Measurements from ENCODE around the gene TMPRSS5. TPM values are rescaled to one million over a fixed set of nuclear protein-coding genes. Genes with fewer than 3 reads are reported as not detected.
"Not testable (repeated sequence)": the region's sequence is repeated elsewhere in the genome, so short reads cannot be mapped to it uniquely, and the experiment has no call there.

Gene TMPRSS5
- total RNA-seq, 1 donor from 2014 or later: 6.5 TPM

DNA sequence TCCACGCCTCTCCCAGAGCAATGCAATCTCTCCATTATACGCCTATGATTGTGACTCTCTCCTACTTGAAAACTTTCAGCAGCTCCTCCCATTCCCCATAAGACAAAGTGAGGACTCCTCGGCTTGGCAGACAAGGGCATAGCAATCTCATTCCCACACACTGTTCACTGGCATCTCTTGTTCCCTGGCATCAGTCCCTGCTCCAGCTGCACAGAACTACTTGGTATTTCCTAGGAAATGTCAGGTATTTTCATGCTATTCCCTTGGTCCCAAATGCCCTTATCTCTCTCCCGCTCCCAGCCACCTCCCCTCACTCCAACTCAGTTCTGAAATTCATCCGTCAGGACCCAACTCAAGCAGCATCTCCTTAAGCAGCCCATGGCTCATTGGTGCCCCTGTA, 28.4 kb downstream of the TMPRSS5 start:
- TF ChIP-seq CTCF (conservative IDR thresholded peaks at IDR 0.05): no peak
- Mint-ChIP-seq H3K4me1 (peaks cover 15% of the 10 kb centered on the region), H3K36me3 (ENCODE audit: low read depth) (no peaks in the 10 kb centered on the region), H3K27me3 (ENCODE audit: low read depth) (no peaks in the 10 kb centered on the region), H3K9me3 (no peaks in the 10 kb centered on the region), H3K4me3 (no peak overlapping the region), H3K27ac (ENCODE audit: unreplicated experiment) (no peak overlapping the region)
- no peak for DNase-seq (ENCODE audit: low read depth, low spot score)

- Mint-ChIP-seq H3K27me3 (ENCODE audit: low read depth) (no peaks in the 10 kb centered on the region), H3K36me3 (ENCODE audit: low read depth) (no peaks in the 10 kb centered on the region), H3K9me3 (no peaks in the 10 kb centered on the region), H3K4me1 (peaks cover 8% of the 10 kb centered on the region), H3K27ac (ENCODE audit: unreplicated experiment) (no peak overlapping the region), H3K4me3 (no peak overlapping the region)
- no peak for TF ChIP-seq CTCF (conservative IDR thresholded peaks at IDR 0.05)
- DNase-seq (ENCODE audit: low read depth, low spot score): no peak
Measured at GRCh38 chr11:113675565-113675964, 30.5 kb downstream of the TMPRSS5 start.

DNA sequence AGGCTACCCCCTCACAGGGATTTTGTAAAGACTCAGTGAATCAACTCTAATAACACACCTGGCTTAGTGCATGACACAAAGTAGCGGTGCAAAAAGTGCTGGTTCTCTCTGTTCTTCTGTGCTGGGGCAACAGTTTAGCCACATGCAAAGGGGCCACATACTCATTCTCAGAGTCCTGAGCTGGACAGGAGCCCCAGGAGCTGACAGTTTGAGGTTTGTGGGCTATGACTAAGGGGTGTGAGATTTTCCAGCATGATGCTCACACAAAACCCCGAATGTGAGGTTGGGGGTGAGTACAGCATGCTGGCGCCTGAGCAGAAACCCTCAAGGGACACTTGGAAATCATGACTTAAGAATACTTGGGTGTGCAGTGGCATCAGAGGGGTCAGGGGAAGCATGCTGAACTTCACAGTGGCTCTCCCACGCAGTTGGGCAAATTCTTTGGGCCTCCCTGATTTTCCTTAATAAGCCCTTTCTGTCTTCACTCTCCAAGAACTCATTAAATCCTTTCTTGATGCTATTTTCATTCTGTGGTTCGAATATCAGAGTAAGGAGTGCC, 31.0 kb downstream of the TMPRSS5 start:
- DNase-seq (ENCODE audit: low read depth, low spot score): no peak
- no peak overlapping the region for H3K27ac Mint-ChIP-seq (ENCODE audit: unreplicated experiment)
- TF ChIP-seq CTCF (conservative IDR thresholded peaks at IDR 0.05): no peak

DNA sequence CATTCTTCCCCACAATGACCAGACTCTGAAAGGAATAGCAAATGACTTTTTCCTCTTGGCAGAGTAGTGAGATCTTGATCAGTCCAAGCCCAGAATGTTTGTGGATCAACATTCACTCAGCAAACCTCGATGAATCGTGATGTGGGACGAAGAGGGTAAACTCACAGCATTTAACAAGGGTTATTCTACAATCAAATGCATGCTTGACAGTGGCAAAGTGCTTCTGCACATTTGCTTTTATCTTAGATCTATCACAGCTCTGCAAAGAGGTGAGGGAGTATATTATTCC, 31.8 kb downstream of the TMPRSS5 start:
- H3K36me3 Mint-ChIP-seq (ENCODE audit: low read depth): no peaks in the 10 kb centered on the region
- no peak for DNase-seq (ENCODE audit: low read depth, low spot score)
- H3K4me1 Mint-ChIP-seq: peaks cover 8% of the 10 kb centered on the region

More for the DNA sequence above, 31.0 kb downstream of the TMPRSS5 start:
- Mint-ChIP-seq H3K4me3 (no peak overlapping the region), H3K9me3 (no peaks in the 10 kb centered on the region), H3K4me1 (peaks cover 8% of the 10 kb centered on the region), H3K27me3 (ENCODE audit: low read depth) (no peaks in the 10 kb centered on the region), H3K36me3 (ENCODE audit: low read depth) (no peaks in the 10 kb centered on the region)

GRCh38 chr11:113673550-113674396, 32.3 kb downstream of the TMPRSS5 start:
- no peak for TF ChIP-seq CTCF (conservative IDR thresholded peaks at IDR 0.05)
- Mint-ChIP-seq H3K4me1 (peaks cover 8% of the 10 kb centered on the region), H3K36me3 (ENCODE audit: low read depth) (peaks cover under 1% of the 10 kb centered on the region), H3K27ac (ENCODE audit: unreplicated experiment) (no peak overlapping the region), H3K4me3 (no peak overlapping the region), H3K9me3 (no peaks in the 10 kb centered on the region), H3K27me3 (ENCODE audit: low read depth) (no peaks in the 10 kb centered on the region)
- no peak for DNase-seq (ENCODE audit: low read depth, low spot score)

More for the DNA sequence above, 31.8 kb downstream of the TMPRSS5 start:
- TF ChIP-seq CTCF (conservative IDR thresholded peaks at IDR 0.05): no peak
- no peaks in the 10 kb centered on the region for H3K27me3 Mint-ChIP-seq (ENCODE audit: low read depth)
- no peak overlapping the region for H3K27ac Mint-ChIP-seq (ENCODE audit: unreplicated experiment)
- H3K4me3 Mint-ChIP-seq: no peak overlapping the region
- H3K9me3 Mint-ChIP-seq: no peaks in the 10 kb centered on the region

GRCh38 chr11:113671914-113672313, 34.2 kb downstream of the TMPRSS5 start:
- H3K9me3 Mint-ChIP-seq; H3K4me3 Mint-ChIP-seq; H3K4me1 Mint-ChIP-seq; H3K27me3 Mint-ChIP-seq (ENCODE audit: low read depth); DNase-seq (ENCODE audit: low read depth, low spot score); H3K27ac Mint-ChIP-seq (ENCODE audit: unreplicated experiment); H3K36me3 Mint-ChIP-seq (ENCODE audit: low read depth): not testable (repeated sequence)

Data from neural crest cell (in vitro differentiated cells).